Measurements from ENCODE around the gene SHFL.

GRCh38 chr19:10036601-10037071 is 49.5 kb upstream of the SHFL start:
- TF ChIP-seq KDM1A (IDR thresholded peaks at IDR 0.05; ENCODE audit: borderline replicate concordance, low read length): no peak
- no peak for TF ChIP-seq EZH2 (IDR thresholded peaks at IDR 0.05; ENCODE audit: low read depth, low read length, severe bottlenecking)
- TF ChIP-seq RFX5 (IDR thresholded peaks at IDR 0.05; ENCODE audit: borderline replicate concordance, low read depth, low read length): no peak
- no peak for TF ChIP-seq CREB1 (IDR thresholded peaks at IDR 0.05)
- TF ChIP-seq RXRA (IDR thresholded peaks at IDR 0.05; ENCODE audit: insufficient read depth, low read depth, low read length): no peak
- no peak for TF ChIP-seq POLR2AphosphoS5 (IDR thresholded peaks at IDR 0.05; ENCODE audit: low read depth, low read length)
- TF ChIP-seq BCL11A (IDR thresholded peaks at IDR 0.05; ENCODE audit: low read depth in 2 of 2, low read length in 2 of 2): no peak
- no peak for TF ChIP-seq USF2 (IDR thresholded peaks at IDR 0.05; ENCODE audit: low read length)
- TF ChIP-seq MAX (IDR thresholded peaks at IDR 0.05): no peak
- TF ChIP-seq ASH2L (IDR thresholded peaks at IDR 0.05; ENCODE audit: low read length): no peak
- no peak for TF ChIP-seq CTCF (IDR thresholded peaks at IDR 0.05; ENCODE audit: control extremely low read depth in 1 of 3, insufficient read depth in 1 of 3, low read depth in 1 of 3, low read length in 3 of 3)
- TF ChIP-seq CHD2 (IDR thresholded peaks at IDR 0.05; ENCODE audit: low read length): no peak
- no peak for TF ChIP-seq JUND (IDR thresholded peaks at IDR 0.05; ENCODE audit: low read length)
